22Rv1 (cell line): ENCODE measurements around the gene KANSL1.

Experiments
- H3K27ac ChIP-seq: fragments of 450-650 bp; 2 replicates; pipeline ENCODE4 v1.5.1; 2017
- CTCF ChIP-seq: fragments of 450-650 bp; IDR thresholded peaks from 2 replicates; pipeline ENCODE4 v1.5.1; 2017; ENCODE audit warnings: mild to moderate bottlenecking
- ZFX ChIP-seq: fragments of 450-650 bp; IDR thresholded peaks from 2 replicates; pipeline ENCODE4 v1.6.1; 2017; ENCODE audit warnings: antibody characterized with exemption, borderline replicate concordance

The KANSL1 gene

GRCh38 chr17:46205975-46206374 lies 12.7 kb upstream of the KANSL1 start:
- TF ChIP-seq ZFX (no peak), CTCF (no peak)
- no peak overlapping the region for H3K27ac ChIP-seq

GRCh38 chr17:46202424-46202823 lies 9.2 kb upstream of the KANSL1 start:
- TF ChIP-seq ZFX: no peak
- no peak for TF ChIP-seq CTCF
- no peak overlapping the region for H3K27ac ChIP-seq

GRCh38 chr17:46201491-46201890 lies 8.3 kb upstream of the KANSL1 start:
- no peak overlapping the region for H3K27ac ChIP-seq
- no peak for TF ChIP-seq CTCF
- no peak for TF ChIP-seq ZFX

- H3K27ac ChIP-seq: no peak overlapping the region
- no peak for TF ChIP-seq CTCF
- no peak for TF ChIP-seq ZFX
Observed at GRCh38 chr17:46200197-46200596, 7.0 kb upstream of the KANSL1 start.

- TF ChIP-seq ZFX (no peak), CTCF (no peak)
- H3K27ac ChIP-seq: no peak overlapping the region
Observed at GRCh38 chr17:46199379-46199778, 6.2 kb upstream of the KANSL1 start.

GRCh38 chr17:46198233-46198632 lies 5.0 kb upstream of the KANSL1 start:
- H3K27ac ChIP-seq: no peak overlapping the region
- TF ChIP-seq ZFX: no peak
- TF ChIP-seq CTCF: no peak

GRCh38 chr17:46197530-46197929 lies 4.3 kb upstream of the KANSL1 start:
- TF ChIP-seq CTCF (no peak), ZFX (no peak)
- H3K27ac ChIP-seq: no peak overlapping the region
